ENCODE measurements around the gene ZNF273.

- TF ChIP-seq CTCF (IDR thresholded peaks at IDR 0.05; ENCODE audit: low read depth, low read length) (no peak), EZH2phosphoT487 (IDR thresholded peaks at IDR 0.05; ENCODE audit: low read depth) (no peak)
Measured at GRCh38 chr7:64889686-64890162, 13.3 kb upstream of the ZNF273 start.
